MCF 10A (cell line): ENCODE results near the gene SAMD10. TPM values are rescaled to one million over a fixed set of nuclear protein-coding genes. Genes with fewer than 3 reads are reported as not detected.
A peak's percentile ranks its signal among the peaks of the same experiment; 100 is the strongest.

Source experiments
- BruUV-seq: library from RNA; stranded (reverse); fragments of 400-500 nt; replicated peaks from 2 replicates; lab custom pipeline; 2021; lab: Mats Ljungman, UMichigan
- CTCF ChIA-PET: fragments of 300-600 bp; sonication (Branson Sonifier 250); formaldehyde crosslinking; extraction: SDS; loops from one replicate; lab custom pipeline; 2021; ENCODE audit warnings: antibody characterized with exemption, inconsistent platforms; lab: Yijun Ruan, JAX
- POLR2A ChIA-PET: fragments of 300-600, 350-650 bp; sonication (Branson Sonifier 250); formaldehyde crosslinking; extraction: SDS; loops from one replicate; lab custom pipeline; 2020; ENCODE audit warnings: antibody characterized with exemption, inconsistent platforms; lab: Yijun Ruan, JAX
- DNase-seq: peaks from one replicate; pipeline ENCODE4 v3.0.0-alpha.2; 2018; ENCODE audit not compliant: unreplicated experiment
- H3K27ac Mint-ChIP-seq: one replicate; pipeline ENCODE4 v1.8.0; 2022; ENCODE audit warnings: mild to moderate bottlenecking, low read depth, mixed read lengths; ENCODE audit not compliant: unreplicated experiment
- H3K27me3 Mint-ChIP-seq: one replicate; pipeline ENCODE4 v1.8.0; 2022; ENCODE audit warnings: mixed read lengths; ENCODE audit not compliant: insufficient read depth, unreplicated experiment
- H3K36me3 Mint-ChIP-seq: one replicate; pipeline ENCODE4 v1.8.0; 2022; ENCODE audit warnings: mild to moderate bottlenecking, moderate library complexity, mixed read lengths; ENCODE audit not compliant: insufficient read depth, unreplicated experiment
- H3K4me1 Mint-ChIP-seq: one replicate; pipeline ENCODE4 v1.8.0; 2022; ENCODE audit warnings: mixed read lengths; ENCODE audit not compliant: insufficient read depth, unreplicated experiment
- H3K4me3 Mint-ChIP-seq: one replicate; pipeline ENCODE4 v1.8.0; 2022; ENCODE audit warnings: mild to moderate bottlenecking, moderate library complexity, mixed read lengths; ENCODE audit not compliant: unreplicated experiment
- H3K9me3 Mint-ChIP-seq: one replicate; pipeline ENCODE4 v1.8.0; 2022; ENCODE audit warnings: mixed read lengths; ENCODE audit not compliant: unreplicated experiment
- CTCF ChIP-seq: fragments of 200-600 bp; IDR thresholded peaks from one replicate; pipeline ENCODE4 v1.8.0; 2022; ENCODE audit warnings: antibody characterized with exemption, mild to moderate bottlenecking; ENCODE audit not compliant: unreplicated experiment
- intact Hi-C: fragments of 100-400 bp; cut with micrococcal nuclease; formaldehyde crosslinking; loops from 2 replicates; pipeline ENCODE4 v1.14.1; 2022
- total RNA-seq: library from RNA; stranded (reverse); gene quantifications from 2 replicates; pipeline ENCODE4 v1.2.3, GENCODE V29; 2022

SAMD10 gene
- total RNA-seq, 1 experiment from 2014 or later, result 4.4 TPM

GRCh38 chr20:63958964-63959698 is 20.3 kb downstream of the SAMD10 start:
- ChIA-PET CTCF (interaction anchor here (1.4 kb wide), 1 partner anchor 21 kb away, joined by 4 read pairs; the partner anchor contains the start of gene PRPF6), POLR2A (interaction anchor here (0.7 to 1.2 kb wide), 3 partner anchors 9 to 107 kb away, joined by 3 to 9 read pairs (median 4); partner anchors contain the start of gene TPD52L2)
- BruUV-seq, result no TSS peak
- no peak for DNase-seq
- Mint-ChIP-seq H3K27me3 (no peaks in the 10 kb centered on the region), H3K4me3 (no peak overlapping the region), H3K4me1 (peaks cover 13% of the 10 kb centered on the region), H3K9me3 (no peaks in the 10 kb centered on the region), H3K27ac (no peak overlapping the region), H3K36me3 (peaks cover 13% of the 10 kb centered on the region)
- intact Hi-C loops, result loop anchor here (5.0 kb wide), 2 partner anchors 252 to 422 kb away; partner anchors contain the start of genes ARFRP1, PTK6 and ZGPAT
- no peak for TF ChIP-seq CTCF

- H3K4me3 Mint-ChIP-seq, result no peak overlapping the region
- H3K27me3 Mint-ChIP-seq, result no peaks in the 10 kb centered on the region
- no TSS peak for BruUV-seq
- peaks cover 19% of the 10 kb centered on the region for H3K4me1 Mint-ChIP-seq
- H3K27ac Mint-ChIP-seq, result no peak overlapping the region
- ChIA-PET CTCF (no interaction called here), POLR2A (interaction anchor here (1.2 kb wide), 2 partner anchors 10 to 93 kb away, joined by 4 to 9 read pairs; partner anchors contain the start of gene TPD52L2)
- no peaks in the 10 kb centered on the region for H3K9me3 Mint-ChIP-seq
- peaks cover 13% of the 10 kb centered on the region for H3K36me3 Mint-ChIP-seq
- DNase-seq, result no peak
- no peak for TF ChIP-seq CTCF
- intact Hi-C loops, result loop anchor here (5.0 kb wide), 2 partner anchors 251 to 421 kb away; partner anchors contain the start of genes ARFRP1, PTK6 and ZGPAT
These were observed 21.0 kb downstream of the SAMD10 start for GRCh38 chr20:63958471-63958870.

- Mint-ChIP-seq H3K4me3 (peak overlapping the region; percentile 74), H3K27me3 (no peaks in the 10 kb centered on the region), H3K9me3 (no peaks in the 10 kb centered on the region), H3K36me3 (peaks cover 13% of the 10 kb centered on the region), H3K27ac (no peak overlapping the region), H3K4me1 (peaks cover 21% of the 10 kb centered on the region)
- POLR2A ChIA-PET, result interaction anchor here (0.6 to 3.7 kb wide), 15 partner anchors 11 to 437 kb away, joined by 3 to 74 read pairs (median 13); partner anchors contain the start of genes ARFRP1, PRPF6, PTK6 and SAMD10
- intact Hi-C loops, result loop anchor here (5.0 kb wide), 2 partner anchors 251 to 421 kb away; partner anchors contain the start of genes ARFRP1, PTK6 and ZGPAT
- CTCF ChIA-PET, result interaction anchor here (0.6 to 1.5 kb wide), 3 partner anchors 12 to 420 kb away, joined by 3 to 7 read pairs (median 4); no protein-coding TSS in a partner anchor
- BruUV-seq, result no TSS peak
- peak; percentile 65 for DNase-seq
- TF ChIP-seq CTCF, result no peak
These were observed 21.6 kb downstream of the SAMD10 start for GRCh38 chr20:63957690-63958441.
